Mucosa of stomach (tissue), 1 donor: ENCODE measurements around the gene ACADSB.

Experiments
- H3K27me3 ChIP-seq: one replicate; pipeline ENCODE4 v1.7.0; 2013; ENCODE audit warnings: mild to moderate bottlenecking, low read length; ENCODE audit not compliant: control insufficient read depth, insufficient read depth
- H3K36me3 ChIP-seq: one replicate; pipeline ENCODE4 v1.7.0; 2013; ENCODE audit warnings: low read length; ENCODE audit not compliant: control insufficient read depth, insufficient read depth
- H3K4me1 ChIP-seq: one replicate; pipeline ENCODE4 v1.7.0; 2013; ENCODE audit warnings: mild to moderate bottlenecking, low read length; ENCODE audit not compliant: control insufficient read depth, insufficient read depth
- H3K4me3 ChIP-seq: one replicate; pipeline ENCODE4 v1.7.0; 2013; ENCODE audit warnings: low read length
- H3K9ac ChIP-seq: one replicate; pipeline ENCODE4 v1.7.0; 2013; ENCODE audit warnings: mild to moderate bottlenecking, low read length, moderate library complexity
- H3K9me3 ChIP-seq: one replicate; pipeline ENCODE4 v1.7.0; 2013; ENCODE audit warnings: mild to moderate bottlenecking, low read length, moderate library complexity; ENCODE audit not compliant: control insufficient read depth
- donor health status: Pancreatic carcinoma.

The ACADSB gene

GRCh38 chr10:123057968-123058367 lies 49.2 kb downstream of the ACADSB start:
- Histone ChIP-seq H3K4me3 (no peak overlapping the region), H3K4me1 (no peaks in the 10 kb centered on the region), H3K36me3 (no peaks in the 10 kb centered on the region), H3K27me3 (no peaks in the 10 kb centered on the region), H3K9ac (no peak overlapping the region), H3K9me3 (no peaks in the 10 kb centered on the region)

- H3K36me3 ChIP-seq, result no peaks in the 10 kb centered on the region
- no peak overlapping the region for H3K9ac ChIP-seq
- no peaks in the 10 kb centered on the region for H3K27me3 ChIP-seq
- H3K4me3 ChIP-seq, result no peak overlapping the region
- H3K9me3 ChIP-seq, result no peaks in the 10 kb centered on the region
- H3K4me1 ChIP-seq, result no peaks in the 10 kb centered on the region
Observed at GRCh38 chr10:123061865-123062264, 53.1 kb downstream of the ACADSB start.

- H3K27me3 ChIP-seq, result no peaks in the 10 kb centered on the region
Observed at GRCh38 chr10:123062726-123063125, 53.9 kb downstream of the ACADSB start.

GRCh38 chr10:123068087-123068853 lies 59.5 kb downstream of the ACADSB start:
- Histone ChIP-seq H3K4me1 (no peaks in the 10 kb centered on the region), H3K9me3 (no peaks in the 10 kb centered on the region), H3K27me3 (no peaks in the 10 kb centered on the region), H3K36me3 (no peaks in the 10 kb centered on the region), H3K9ac (no peak overlapping the region), H3K4me3 (no peak overlapping the region)

More at GRCh38 chr10:123062726-123063125, 53.9 kb downstream of the ACADSB start:
- no peaks in the 10 kb centered on the region for H3K36me3 ChIP-seq
- H3K9ac ChIP-seq, result no peak overlapping the region
- H3K4me3 ChIP-seq, result no peak overlapping the region
- H3K9me3 ChIP-seq, result no peaks in the 10 kb centered on the region
- no peaks in the 10 kb centered on the region for H3K4me1 ChIP-seq

GRCh38 chr10:123069246-123069986 lies 60.6 kb downstream of the ACADSB start:
- Histone ChIP-seq H3K4me1 (no peaks in the 10 kb centered on the region), H3K9ac (no peak overlapping the region), H3K9me3 (no peaks in the 10 kb centered on the region), H3K36me3 (no peaks in the 10 kb centered on the region), H3K4me3 (no peak overlapping the region), H3K27me3 (no peaks in the 10 kb centered on the region)

GRCh38 chr10:123073187-123073586 lies 64.4 kb downstream of the ACADSB start:
- Histone ChIP-seq H3K4me1 (no peaks in the 10 kb centered on the region), H3K36me3 (no peaks in the 10 kb centered on the region), H3K9me3 (no peaks in the 10 kb centered on the region), H3K9ac (no peak overlapping the region), H3K4me3 (no peak overlapping the region), H3K27me3 (no peaks in the 10 kb centered on the region)

GRCh38 chr10:123074215-123074614 lies 65.4 kb downstream of the ACADSB start:
- Histone ChIP-seq H3K36me3 (no peaks in the 10 kb centered on the region), H3K9ac (no peak overlapping the region), H3K9me3 (no peaks in the 10 kb centered on the region), H3K27me3 (no peaks in the 10 kb centered on the region), H3K4me1 (no peaks in the 10 kb centered on the region), H3K4me3 (no peak overlapping the region)

GRCh38 chr10:123081896-123082295 lies 73.1 kb downstream of the ACADSB start:
- H3K9me3 ChIP-seq, result no peaks in the 10 kb centered on the region
- peaks cover 4% of the 10 kb centered on the region for H3K27me3 ChIP-seq
- H3K4me3 ChIP-seq, result no peak overlapping the region
- no peak overlapping the region for H3K9ac ChIP-seq
- H3K4me1 ChIP-seq, result no peaks in the 10 kb centered on the region
- no peaks in the 10 kb centered on the region for H3K36me3 ChIP-seq

GRCh38 chr10:123083811-123084210 lies 75.0 kb downstream of the ACADSB start:
- no peaks in the 10 kb centered on the region for H3K9me3 ChIP-seq
- H3K4me3 ChIP-seq, result no peak overlapping the region
- H3K36me3 ChIP-seq, result no peaks in the 10 kb centered on the region
- H3K27me3 ChIP-seq, result peaks cover 4% of the 10 kb centered on the region
- H3K9ac ChIP-seq, result no peak overlapping the region
- H3K4me1 ChIP-seq, result no peaks in the 10 kb centered on the region

GRCh38 chr10:123086281-123086680 lies 77.5 kb downstream of the ACADSB start:
- Histone ChIP-seq H3K27me3 (peaks cover 4% of the 10 kb centered on the region), H3K4me3 (no peak overlapping the region), H3K9me3 (no peaks in the 10 kb centered on the region), H3K9ac (no peak overlapping the region), H3K4me1 (no peaks in the 10 kb centered on the region), H3K36me3 (no peaks in the 10 kb centered on the region)

GRCh38 chr10:123087348-123087747 lies 78.5 kb downstream of the ACADSB start:
- Histone ChIP-seq H3K4me1 (no peaks in the 10 kb centered on the region), H3K4me3 (no peak overlapping the region), H3K36me3 (no peaks in the 10 kb centered on the region), H3K9me3 (no peaks in the 10 kb centered on the region), H3K27me3 (peaks cover 4% of the 10 kb centered on the region), H3K9ac (no peak overlapping the region)

- no peak overlapping the region for H3K4me3 ChIP-seq
- H3K4me1 ChIP-seq, result no peaks in the 10 kb centered on the region
- no peak overlapping the region for H3K9ac ChIP-seq
- peaks cover 4% of the 10 kb centered on the region for H3K27me3 ChIP-seq
- H3K36me3 ChIP-seq, result no peaks in the 10 kb centered on the region
- no peaks in the 10 kb centered on the region for H3K9me3 ChIP-seq
Observed at GRCh38 chr10:123087786-123088185, 79.0 kb downstream of the ACADSB start.
